Measurements from ENCODE around the gene LRRK1.

- TF ChIP-seq POLR2A (IDR thresholded peaks at IDR 0.05): no peak
- TF ChIP-seq, protein P1, sequence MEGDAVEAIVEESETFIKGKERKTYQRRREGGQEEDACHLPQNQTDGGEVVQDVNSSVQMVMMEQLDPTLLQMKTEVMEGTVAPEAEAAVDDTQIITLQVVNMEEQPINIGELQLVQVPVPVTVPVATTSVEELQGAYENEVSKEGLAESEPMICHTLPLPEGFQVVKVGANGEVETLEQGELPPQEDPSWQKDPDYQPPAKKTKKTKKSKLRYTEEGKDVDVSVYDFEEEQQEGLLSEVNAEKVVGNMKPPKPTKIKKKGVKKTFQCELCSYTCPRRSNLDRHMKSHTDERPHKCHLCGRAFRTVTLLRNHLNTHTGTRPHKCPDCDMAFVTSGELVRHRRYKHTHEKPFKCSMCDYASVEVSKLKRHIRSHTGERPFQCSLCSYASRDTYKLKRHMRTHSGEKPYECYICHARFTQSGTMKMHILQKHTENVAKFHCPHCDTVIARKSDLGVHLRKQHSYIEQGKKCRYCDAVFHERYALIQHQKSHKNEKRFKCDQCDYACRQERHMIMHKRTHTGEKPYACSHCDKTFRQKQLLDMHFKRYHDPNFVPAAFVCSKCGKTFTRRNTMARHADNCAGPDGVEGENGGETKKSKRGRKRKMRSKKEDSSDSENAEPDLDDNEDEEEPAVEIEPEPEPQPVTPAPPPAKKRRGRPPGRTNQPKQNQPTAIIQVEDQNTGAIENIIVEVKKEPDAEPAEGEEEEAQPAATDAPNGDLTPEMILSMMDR (IDR thresholded peaks at IDR 0.05): no peak
- no peak for TF ChIP-seq EP300 (IDR thresholded peaks at IDR 0.05)
- no peak for TF ChIP-seq POLR2AphosphoS5 (IDR thresholded peaks at IDR 0.05)
Observed at GRCh38 chr15:101062063-101062462, 142.9 kb downstream of the LRRK1 start.

Measured in sigmoid colon (tissue), 4 donors.